Loucy (cell line): Measurements from ENCODE around the gene TBCD.

Experiments
- H2AFZ ChIP-seq: fragments of 200-600 bp; sonication (generic); 2 replicates; pipeline ENCODE4 v1.6.0; 2016; ENCODE audit warnings: antibody characterized with exemption, mild to moderate bottlenecking, low read length, moderate library complexity
- H3F3A ChIP-seq: fragments of 200-600 bp; 2 replicates; pipeline ENCODE4 v1.6.0; 2016; ENCODE audit warnings: antibody characterized with exemption, low read depth, mild to moderate bottlenecking
- H3K27me3 ChIP-seq: fragments of 200-600 bp; sonication (generic); 2 replicates; pipeline ENCODE4 v1.6.1; 2014; ENCODE audit warnings: low read length, mild to moderate bottlenecking; ENCODE audit not compliant: insufficient read depth, poor library complexity, severe bottlenecking
- H3K36me3 ChIP-seq: fragments of 200-600 bp; sonication (generic); 2 replicates; pipeline ENCODE4 v1.6.1; 2016; ENCODE audit warnings: low read length; ENCODE audit not compliant: insufficient read depth
- H3K4me1 ChIP-seq: fragments of 200-600 bp; sonication (generic); 2 replicates; pipeline ENCODE4 v1.5.1; 2014; ENCODE audit warnings: low read length, mild to moderate bottlenecking; ENCODE audit not compliant: insufficient read depth, poor library complexity, severe bottlenecking
- H3K4me2 ChIP-seq: fragments of 200-600 bp; sonication (generic); 2 replicates; pipeline ENCODE4 v1.6.0; 2014; ENCODE audit warnings: antibody characterized with exemption, low read length, low read depth, mild to moderate bottlenecking; ENCODE audit not compliant: poor library complexity, severe bottlenecking
- H3K4me3 ChIP-seq: fragments of 200-600 bp; sonication (generic); 2 replicates; pipeline ENCODE4 v1.5.1; 2014; ENCODE audit warnings: low read length, mild to moderate bottlenecking, mixed read lengths; ENCODE audit not compliant: poor library complexity, severe bottlenecking
- H3K79me2 ChIP-seq: fragments of 200-600 bp; sonication (generic); 2 replicates; pipeline ENCODE4 v1.6.1; 2014; ENCODE audit warnings: low read length; ENCODE audit not compliant: insufficient read depth
- H3K9ac ChIP-seq: fragments of 200-600 bp; sonication (generic); 2 replicates; pipeline ENCODE4 v1.6.0; 2014; ENCODE audit warnings: mild to moderate bottlenecking, low read depth, low read length, moderate library complexity; ENCODE audit not compliant: poor library complexity, severe bottlenecking
- H3K9me2 ChIP-seq: fragments of 200-600 bp; sonication (generic); replicated peaks from 2 replicates; pipeline ENCODE4 v1.6.1; 2016; ENCODE audit warnings: low read depth, low read length, mixed read lengths
- H3K9me3 ChIP-seq: fragments of 200-600 bp; sonication (generic); 2 replicates; pipeline ENCODE4 v1.6.1; 2014; ENCODE audit warnings: mild to moderate bottlenecking, antibody characterized with exemption, low read length, low read depth; ENCODE audit not compliant: insufficient read depth
- H4K20me1 ChIP-seq: fragments of 200-600 bp; sonication (generic); 2 replicates; pipeline ENCODE4 v1.6.0; 2014; ENCODE audit warnings: antibody characterized with exemption, low read length, mild to moderate bottlenecking; ENCODE audit not compliant: insufficient read depth, poor library complexity, severe bottlenecking
- CTCF ChIP-seq: fragments of 200-600 bp; sonication (generic); conservative IDR thresholded peaks from 2 replicates; pipeline ENCODE4 v1.5.1; 2014; ENCODE audit warnings: mild to moderate bottlenecking, antibody characterized with exemption, low read length
- EZH2phosphoT487 ChIP-seq: fragments of 200-600 bp; IDR thresholded peaks from 2 replicates; pipeline ENCODE4 v1.6.1; 2018; ENCODE audit warnings: antibody characterized with exemption, mild to moderate bottlenecking, moderate library complexity, borderline replicate concordance

The TBCD gene

GRCh38 chr17:82893779-82894178 is 141.9 kb downstream of the TBCD start:
- H3F3A ChIP-seq, result no peaks in the 10 kb centered on the region
- no peaks in the 10 kb centered on the region for H3K9me2 ChIP-seq
- peaks cover 76% of the 10 kb centered on the region for H3K79me2 ChIP-seq
- H3K27me3 ChIP-seq, result no peaks in the 10 kb centered on the region
- no peak overlapping the region for H3K4me2 ChIP-seq
- H3K9me3 ChIP-seq, result no peaks in the 10 kb centered on the region
- H2AFZ ChIP-seq, result no peak overlapping the region
- peaks cover 80% of the 10 kb centered on the region; the same call in 1 of the 2 replicates for H3K36me3 ChIP-seq
- H3K9ac ChIP-seq, result no peak overlapping the region
- H4K20me1 ChIP-seq, result peaks cover 6% of the 10 kb centered on the region
- peaks cover 6% of the 10 kb centered on the region for H3K4me1 ChIP-seq
- H3K4me3 ChIP-seq, result no peak overlapping the region
- no peak for TF ChIP-seq CTCF
- TF ChIP-seq EZH2phosphoT487, result no peak

GRCh38 chr17:82894389-82894788 is 142.5 kb downstream of the TBCD start:
- Histone ChIP-seq H3K27me3 (no peaks in the 10 kb centered on the region), H3K9me3 (no peaks in the 10 kb centered on the region), H3K4me2 (no peak overlapping the region), H3F3A (no peaks in the 10 kb centered on the region), H3K9ac (no peak overlapping the region), H3K4me1 (peaks cover 3% of the 10 kb centered on the region), H2AFZ (no peak overlapping the region), H3K36me3 (peaks cover 78% of the 10 kb centered on the region; the same call in 1 of the 2 replicates), H3K4me3 (no peak overlapping the region), H3K79me2 (peaks cover 76% of the 10 kb centered on the region; the same call in 1 of the 2 replicates), H4K20me1 (peaks cover 5% of the 10 kb centered on the region), H3K9me2 (no peaks in the 10 kb centered on the region)
- TF ChIP-seq CTCF (no peak), EZH2phosphoT487 (no peak)

- peaks cover 5% of the 10 kb centered on the region for H4K20me1 ChIP-seq
- TF ChIP-seq CTCF (no peak), EZH2phosphoT487 (no peak)
- H3K4me2 ChIP-seq, result no peak overlapping the region
- peaks cover 71% of the 10 kb centered on the region; the same call in 1 of the 2 replicates for H3K36me3 ChIP-seq
- no peaks in the 10 kb centered on the region for H3K9me2 ChIP-seq
- H3K4me1 ChIP-seq, result peaks cover 9% of the 10 kb centered on the region
- no peak overlapping the region for H3K9ac ChIP-seq
- H3K9me3 ChIP-seq, result no peaks in the 10 kb centered on the region
- no peak overlapping the region for H3K4me3 ChIP-seq
- H3K79me2 ChIP-seq, result peaks cover 75% of the 10 kb centered on the region; the same call in 1 of the 2 replicates
- no peaks in the 10 kb centered on the region for H3K27me3 ChIP-seq
- H3F3A ChIP-seq, result no peaks in the 10 kb centered on the region
- no peak overlapping the region for H2AFZ ChIP-seq
Measured at GRCh38 chr17:82895087-82895486, 143.2 kb downstream of the TBCD start.
